ENCODE measurements around the gene MCTP1.

The MCTP1 gene

GRCh38 chr5:94689908-94690307, 595.0 kb downstream of the MCTP1 start:
- DNase-seq, result no peak

- DNase-seq, result no peak
These were observed 601.9 kb downstream of the MCTP1 start for GRCh38 chr5:94682814-94683520.

- DNase-seq, result no peak
These were observed 608.8 kb downstream of the MCTP1 start for GRCh38 chr5:94675965-94676618.

- no peak for DNase-seq
These were observed 610.2 kb downstream of the MCTP1 start for GRCh38 chr5:94674490-94675382.

GRCh38 chr5:94672746-94673145, 612.1 kb downstream of the MCTP1 start:
- no peak for DNase-seq

GRCh38 chr5:94670726-94671125, 614.2 kb downstream of the MCTP1 start:
- no peak for DNase-seq

- no peak for DNase-seq
These were observed 617.0 kb downstream of the MCTP1 start for GRCh38 chr5:94667937-94668336.

- no peak for DNase-seq
These were observed 623.8 kb downstream of the MCTP1 start for GRCh38 chr5:94661086-94661485.

GRCh38 chr5:94660506-94660905, 624.4 kb downstream of the MCTP1 start:
- no peak for DNase-seq

- no peak for DNase-seq
These were observed 626.6 kb downstream of the MCTP1 start for GRCh38 chr5:94658272-94658671.

Data from cortex of kidney (tissue), 1 donor.